Measurements from ENCODE around the gene FOSB. TPM values are rescaled to one million over a fixed set of nuclear protein-coding genes. Genes with fewer than 3 reads are reported as not detected.
A peak's percentile ranks its signal among the peaks of the same experiment; 100 is the strongest.

The FOSB gene
- total and polyA plus RNA-seq, 9 of the 15 experiments (the other 6 are each of a cell fraction or from before 2014, with no cell fraction given): 0.11 to 2.7 (median 0.73) TPM

GRCh38 chr19:45446295-45446694, 21.5 kb upstream of the FOSB start (continued):
- no peak for TF ChIP-seq SRSF1 (IDR thresholded peaks at IDR 0.05; ENCODE audit: low read depth, low read length)
- TF ChIP-seq MAFK (IDR thresholded peaks at IDR 0.05; ENCODE audit: low read length): peak; percentile 97
- TF ChIP-seq, protein P1, sequence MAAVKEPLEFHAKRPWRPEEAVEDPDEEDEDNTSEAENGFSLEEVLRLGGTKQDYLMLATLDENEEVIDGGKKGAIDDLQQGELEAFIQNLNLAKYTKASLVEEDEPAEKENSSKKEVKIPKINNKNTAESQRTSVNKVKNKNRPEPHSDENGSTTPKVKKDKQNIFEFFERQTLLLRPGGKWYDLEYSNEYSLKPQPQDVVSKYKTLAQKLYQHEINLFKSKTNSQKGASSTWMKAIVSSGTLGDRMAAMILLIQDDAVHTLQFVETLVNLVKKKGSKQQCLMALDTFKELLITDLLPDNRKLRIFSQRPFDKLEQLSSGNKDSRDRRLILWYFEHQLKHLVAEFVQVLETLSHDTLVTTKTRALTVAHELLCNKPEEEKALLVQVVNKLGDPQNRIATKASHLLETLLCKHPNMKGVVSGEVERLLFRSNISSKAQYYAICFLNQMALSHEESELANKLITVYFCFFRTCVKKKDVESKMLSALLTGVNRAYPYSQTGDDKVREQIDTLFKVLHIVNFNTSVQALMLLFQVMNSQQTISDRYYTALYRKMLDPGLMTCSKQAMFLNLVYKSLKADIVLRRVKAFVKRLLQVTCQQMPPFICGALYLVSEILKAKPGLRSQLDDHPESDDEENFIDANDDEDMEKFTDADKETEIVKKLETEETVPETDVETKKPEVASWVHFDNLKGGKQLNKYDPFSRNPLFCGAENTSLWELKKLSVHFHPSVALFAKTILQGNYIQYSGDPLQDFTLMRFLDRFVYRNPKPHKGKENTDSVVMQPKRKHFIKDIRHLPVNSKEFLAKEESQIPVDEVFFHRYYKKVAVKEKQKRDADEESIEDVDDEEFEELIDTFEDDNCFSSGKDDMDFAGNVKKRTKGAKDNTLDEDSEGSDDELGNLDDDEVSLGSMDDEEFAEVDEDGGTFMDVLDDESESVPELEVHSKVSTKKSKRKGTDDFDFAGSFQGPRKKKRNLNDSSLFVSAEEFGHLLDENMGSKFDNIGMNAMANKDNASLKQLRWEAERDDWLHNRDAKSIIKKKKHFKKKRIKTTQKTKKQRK (IDR thresholded peaks at IDR 0.05; ENCODE audit: borderline replicate concordance, low read depth, low read length): no peak
- TF ChIP-seq ZNF583 (CRISPR knock-in tag; IDR thresholded peaks at IDR 0.05): no peak
- TF ChIP-seq CHD4 (IDR thresholded peaks at IDR 0.05; ENCODE audit: insufficient read depth, insufficient replicate concordance, low read depth, low read length, poor library complexity, severe bottlenecking): peak; percentile 93
- no peak for TF ChIP-seq RAD51 (IDR thresholded peaks at IDR 0.05; ENCODE audit: borderline replicate concordance, low read depth)
- TF ChIP-seq DPF2 (IDR thresholded peaks at IDR 0.05): 0 out of 2 replicates have a peak, but pooled peaks have one; percentile 17
- TF ChIP-seq ZNF253 (CRISPR knock-in tag; conservative IDR thresholded peaks at IDR 0.05): no peak
- no peak for TF ChIP-seq RBM34 (IDR thresholded peaks at IDR 0.05; ENCODE audit: borderline replicate concordance, insufficient read depth, low read length)
- peak; percentile 59; the same call in 1 of the 2 replicates for TF ChIP-seq CC2D1A (IDR thresholded peaks at IDR 0.05)
- peak; percentile 16 to 58; a peak in 2 of 4 replicates for TF ChIP-seq RAD21 (CRISPR knock-in tag; conservative IDR thresholded peaks at IDR 0.05 in 1 of 2, IDR thresholded peaks at IDR 0.05 in 1 of 2)
- no peak for TF ChIP-seq NEUROD1 (IDR thresholded peaks at IDR 0.05; ENCODE audit: borderline replicate concordance, low read depth, low read length, partially characterized antibody)
- no peak for TF ChIP-seq ZFP30 (CRISPR knock-in tag; IDR thresholded peaks at IDR 0.05; ENCODE audit: borderline replicate concordance)
- TF ChIP-seq CEBPB (tag; IDR thresholded peaks at IDR 0.05): no peak
- TF ChIP-seq ZNF24 (IDR thresholded peaks at IDR 0.05): no peak
- no peak for TF ChIP-seq ETV5 (CRISPR knock-in tag; IDR thresholded peaks at IDR 0.05; ENCODE audit: low read depth)
- TF ChIP-seq ZBTB26 (CRISPR knock-in tag; IDR thresholded peaks at IDR 0.05): no peak
- TF ChIP-seq, protein P2, sequence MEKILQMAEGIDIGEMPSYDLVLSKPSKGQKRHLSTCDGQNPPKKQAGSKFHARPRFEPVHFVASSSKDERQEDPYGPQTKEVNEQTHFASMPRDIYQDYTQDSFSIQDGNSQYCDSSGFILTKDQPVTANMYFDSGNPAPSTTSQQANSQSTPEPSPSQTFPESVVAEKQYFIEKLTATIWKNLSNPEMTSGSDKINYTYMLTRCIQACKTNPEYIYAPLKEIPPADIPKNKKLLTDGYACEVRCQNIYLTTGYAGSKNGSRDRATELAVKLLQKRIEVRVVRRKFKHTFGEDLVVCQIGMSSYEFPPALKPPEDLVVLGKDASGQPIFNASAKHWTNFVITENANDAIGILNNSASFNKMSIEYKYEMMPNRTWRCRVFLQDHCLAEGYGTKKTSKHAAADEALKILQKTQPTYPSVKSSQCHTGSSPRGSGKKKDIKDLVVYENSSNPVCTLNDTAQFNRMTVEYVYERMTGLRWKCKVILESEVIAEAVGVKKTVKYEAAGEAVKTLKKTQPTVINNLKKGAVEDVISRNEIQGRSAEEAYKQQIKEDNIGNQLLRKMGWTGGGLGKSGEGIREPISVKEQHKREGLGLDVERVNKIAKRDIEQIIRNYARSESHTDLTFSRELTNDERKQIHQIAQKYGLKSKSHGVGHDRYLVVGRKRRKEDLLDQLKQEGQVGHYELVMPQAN (IDR thresholded peaks at IDR 0.05; ENCODE audit: borderline replicate concordance): no peak
- no peak for TF ChIP-seq FOS (IDR thresholded peaks at IDR 0.05; ENCODE audit: extremely low read depth, insufficient read length)
- TF ChIP-seq U2AF1 (optimal IDR thresholded peaks at IDR 0.05; ENCODE audit: low read depth, low read length): no peak
- TF ChIP-seq, protein P3, sequence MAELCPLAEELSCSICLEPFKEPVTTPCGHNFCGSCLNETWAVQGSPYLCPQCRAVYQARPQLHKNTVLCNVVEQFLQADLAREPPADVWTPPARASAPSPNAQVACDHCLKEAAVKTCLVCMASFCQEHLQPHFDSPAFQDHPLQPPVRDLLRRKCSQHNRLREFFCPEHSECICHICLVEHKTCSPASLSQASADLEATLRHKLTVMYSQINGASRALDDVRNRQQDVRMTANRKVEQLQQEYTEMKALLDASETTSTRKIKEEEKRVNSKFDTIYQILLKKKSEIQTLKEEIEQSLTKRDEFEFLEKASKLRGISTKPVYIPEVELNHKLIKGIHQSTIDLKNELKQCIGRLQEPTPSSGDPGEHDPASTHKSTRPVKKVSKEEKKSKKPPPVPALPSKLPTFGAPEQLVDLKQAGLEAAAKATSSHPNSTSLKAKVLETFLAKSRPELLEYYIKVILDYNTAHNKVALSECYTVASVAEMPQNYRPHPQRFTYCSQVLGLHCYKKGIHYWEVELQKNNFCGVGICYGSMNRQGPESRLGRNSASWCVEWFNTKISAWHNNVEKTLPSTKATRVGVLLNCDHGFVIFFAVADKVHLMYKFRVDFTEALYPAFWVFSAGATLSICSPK (IDR thresholded peaks at IDR 0.05; ENCODE audit: borderline replicate concordance): no peak
